GM12878 (cell line): ENCODE measurements around the gene PADI4.

Experiments
- BCL11A ChIP-seq: IDR thresholded peaks from 2 replicates; pipeline ENCODE4 v1.6.1; 2011; ENCODE audit warnings: low read depth, low read length
- CBFB ChIP-seq: IDR thresholded peaks from 2 replicates; pipeline ENCODE4 v1.6.1; 2016; ENCODE audit warnings: antibody characterized with exemption, low read depth
- CEBPB ChIP-seq, 2 experiments: fragments of 150-350 bp in 1 of 2; IDR thresholded peaks; 2 replicates each; pipeline ENCODE4 v1.6.1; 2012 to 2014; ENCODE audit warnings: low read depth in 2 of 2, low read length in 2 of 2, borderline replicate concordance in 1 of 2, inconsistent platforms in 1 of 2
- CHD2 ChIP-seq: IDR thresholded peaks from 2 replicates; pipeline ENCODE4 v1.6.1; 2011; ENCODE audit warnings: low read depth, low read length, improper control_type of control experiment, borderline replicate concordance
- ESRRA ChIP-seq: IDR thresholded peaks from 2 replicates; pipeline ENCODE4 v1.6.1; 2012; ENCODE audit warnings: mild to moderate bottlenecking, low read length, improper control_type of control experiment
- HDAC6 ChIP-seq: fragments of 200-600 bp; sonication (generic); IDR thresholded peaks from one replicate; pipeline ENCODE4 v1.8.0; 2017; ENCODE audit warnings: antibody characterized with exemption; ENCODE audit not compliant: unreplicated experiment
- MXI1 ChIP-seq: fragments of 150-350 bp; IDR thresholded peaks from 2 replicates; pipeline ENCODE4 v1.6.1; 2011; ENCODE audit warnings: low read depth, mild to moderate bottlenecking, inconsistent platforms, low read length, improper control_type of control experiment
- NFYB ChIP-seq: IDR thresholded peaks from 2 replicates; pipeline ENCODE4 v1.6.1; 2011; ENCODE audit warnings: low read depth, mild to moderate bottlenecking, low read length, improper control_type of control experiment, moderate library complexity; ENCODE audit not compliant: insufficient read depth
- TAF1 ChIP-seq: IDR thresholded peaks from 2 replicates; pipeline ENCODE4 v1.6.1; 2011; ENCODE audit warnings: mild to moderate bottlenecking, low read depth, low read length, borderline replicate concordance
- ZNF24 ChIP-seq: fragments of 450-650 bp; IDR thresholded peaks from 2 replicates; pipeline ENCODE4 v1.6.1; 2017; ENCODE audit warnings: antibody characterized with exemption, mild to moderate bottlenecking
- TF ChIP-seq, protein P1 (sequence below), 3 experiments: IDR thresholded peaks in 2 of 3; conservative IDR thresholded peaks in 1 of 3; 2 replicates each; pipeline ENCODE4 v1.5.1; 2011; ENCODE audit warnings: low read depth in 3 of 3, low read length in 3 of 3, mild to moderate bottlenecking in 3 of 3, control low read depth in 2 of 3, moderate library complexity in 2 of 3, inconsistent platforms in 1 of 3, mixed read lengths in 1 of 3; ENCODE audit not compliant: control insufficient read depth in 2 of 3, insufficient read depth in 1 of 3; ENCODE audit errors: extremely low read depth in 1 of 3
- TF ChIP-seq, protein P2 (sequence below): IDR thresholded peaks from 2 replicates; pipeline ENCODE4 v1.6.1; 2011; ENCODE audit warnings: borderline replicate concordance, low read depth, mild to moderate bottlenecking, moderate library complexity, low read length; ENCODE audit not compliant: insufficient read depth, poor library complexity, severe bottlenecking
- TF ChIP-seq, protein P3 (sequence below): IDR thresholded peaks from 2 replicates; pipeline ENCODE4 v1.6.1; 2011; ENCODE audit warnings: low read depth, mild to moderate bottlenecking, low read length, moderate library complexity, borderline replicate concordance; ENCODE audit errors: extremely low read depth

DNA sequence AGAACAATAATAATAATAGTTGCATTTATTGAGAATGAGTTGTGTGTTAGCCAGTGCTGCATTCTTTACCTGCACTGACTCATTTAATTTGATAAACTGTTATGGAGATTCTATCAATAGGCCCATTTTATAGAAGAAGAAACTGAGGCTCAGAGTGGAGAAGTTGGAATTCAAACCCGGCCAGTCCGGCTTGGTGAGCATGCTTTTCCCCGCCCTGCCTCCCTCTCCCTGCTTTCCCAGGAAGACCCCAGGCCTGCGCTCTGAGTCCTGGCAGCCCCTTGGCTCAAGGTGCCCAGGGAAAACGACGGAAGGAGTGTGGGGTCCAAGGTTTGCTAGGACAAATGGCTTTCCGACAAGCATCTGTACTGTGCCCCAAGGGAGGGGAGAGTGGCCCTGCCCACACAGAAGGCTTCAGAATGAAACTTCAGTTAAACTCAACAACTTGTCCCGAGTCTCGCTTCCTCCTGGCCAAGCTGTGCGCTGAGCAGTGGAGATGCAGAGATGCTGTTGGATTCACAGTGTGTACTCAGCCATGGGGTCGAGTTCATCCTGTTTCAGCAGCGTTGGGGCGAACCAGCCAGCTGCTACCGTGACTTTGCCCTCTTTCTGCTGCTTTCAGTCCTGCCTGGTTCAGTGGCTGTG lies 40.7 kb downstream of the PADI4 start:
- TF ChIP-seq HDAC6 (no peak), NFYB (no peak), BCL11A (no peak), MXI1 (no peak), ZNF24 (no peak), CBFB (no peak), CHD2 (no peak), TAF1 (no peak), ESRRA (no peak), CEBPB (IDR thresholded peaks at IDR 0.05; ENCODE audit: borderline replicate concordance in 1 of 2, low read depth in 2 of 2, low read length in 2 of 2) (no peak)
- TF ChIP-seq, protein P1, sequence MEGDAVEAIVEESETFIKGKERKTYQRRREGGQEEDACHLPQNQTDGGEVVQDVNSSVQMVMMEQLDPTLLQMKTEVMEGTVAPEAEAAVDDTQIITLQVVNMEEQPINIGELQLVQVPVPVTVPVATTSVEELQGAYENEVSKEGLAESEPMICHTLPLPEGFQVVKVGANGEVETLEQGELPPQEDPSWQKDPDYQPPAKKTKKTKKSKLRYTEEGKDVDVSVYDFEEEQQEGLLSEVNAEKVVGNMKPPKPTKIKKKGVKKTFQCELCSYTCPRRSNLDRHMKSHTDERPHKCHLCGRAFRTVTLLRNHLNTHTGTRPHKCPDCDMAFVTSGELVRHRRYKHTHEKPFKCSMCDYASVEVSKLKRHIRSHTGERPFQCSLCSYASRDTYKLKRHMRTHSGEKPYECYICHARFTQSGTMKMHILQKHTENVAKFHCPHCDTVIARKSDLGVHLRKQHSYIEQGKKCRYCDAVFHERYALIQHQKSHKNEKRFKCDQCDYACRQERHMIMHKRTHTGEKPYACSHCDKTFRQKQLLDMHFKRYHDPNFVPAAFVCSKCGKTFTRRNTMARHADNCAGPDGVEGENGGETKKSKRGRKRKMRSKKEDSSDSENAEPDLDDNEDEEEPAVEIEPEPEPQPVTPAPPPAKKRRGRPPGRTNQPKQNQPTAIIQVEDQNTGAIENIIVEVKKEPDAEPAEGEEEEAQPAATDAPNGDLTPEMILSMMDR (IDR thresholded peaks at IDR 0.05 in 2 of 3, conservative IDR thresholded peaks at IDR 0.05 in 1 of 3; ENCODE audit: control insufficient read depth in 2 of 3, extremely low read depth in 1 of 3, insufficient read depth in 1 of 3, low read depth in 3 of 3, low read length in 3 of 3), result no peak
- TF ChIP-seq, protein P2, sequence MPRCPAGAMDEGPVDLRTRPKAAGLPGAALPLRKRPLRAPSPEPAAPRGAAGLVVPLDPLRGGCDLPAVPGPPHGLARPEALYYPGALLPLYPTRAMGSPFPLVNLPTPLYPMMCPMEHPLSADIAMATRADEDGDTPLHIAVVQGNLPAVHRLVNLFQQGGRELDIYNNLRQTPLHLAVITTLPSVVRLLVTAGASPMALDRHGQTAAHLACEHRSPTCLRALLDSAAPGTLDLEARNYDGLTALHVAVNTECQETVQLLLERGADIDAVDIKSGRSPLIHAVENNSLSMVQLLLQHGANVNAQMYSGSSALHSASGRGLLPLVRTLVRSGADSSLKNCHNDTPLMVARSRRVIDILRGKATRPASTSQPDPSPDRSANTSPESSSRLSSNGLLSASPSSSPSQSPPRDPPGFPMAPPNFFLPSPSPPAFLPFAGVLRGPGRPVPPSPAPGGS, result no peak
- TF ChIP-seq, protein P3, sequence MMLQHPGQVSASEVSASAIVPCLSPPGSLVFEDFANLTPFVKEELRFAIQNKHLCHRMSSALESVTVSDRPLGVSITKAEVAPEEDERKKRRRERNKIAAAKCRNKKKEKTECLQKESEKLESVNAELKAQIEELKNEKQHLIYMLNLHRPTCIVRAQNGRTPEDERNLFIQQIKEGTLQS, result no peak
